Activated effector memory CD4-positive, alpha-beta T cell treated with Interleukin-2 at 50 U/mL for 16 hours (primary cell): ENCODE data around the gene TTC13.

ENCODE experiments used
- DNase-seq: peaks from one replicate; pipeline ENCODE4 v3.0.0-alpha.2; 2020

Gene TTC13

GRCh38 chr1:230943048-230943593, 35.5 kb downstream of the TTC13 start:
- DNase-seq = no peak

- no peak for DNase-seq
These were observed 37.8 kb downstream of the TTC13 start for GRCh38 chr1:230940848-230941247.

GRCh38 chr1:230939806-230940489, 38.7 kb downstream of the TTC13 start:
- DNase-seq = no peak

DNA sequence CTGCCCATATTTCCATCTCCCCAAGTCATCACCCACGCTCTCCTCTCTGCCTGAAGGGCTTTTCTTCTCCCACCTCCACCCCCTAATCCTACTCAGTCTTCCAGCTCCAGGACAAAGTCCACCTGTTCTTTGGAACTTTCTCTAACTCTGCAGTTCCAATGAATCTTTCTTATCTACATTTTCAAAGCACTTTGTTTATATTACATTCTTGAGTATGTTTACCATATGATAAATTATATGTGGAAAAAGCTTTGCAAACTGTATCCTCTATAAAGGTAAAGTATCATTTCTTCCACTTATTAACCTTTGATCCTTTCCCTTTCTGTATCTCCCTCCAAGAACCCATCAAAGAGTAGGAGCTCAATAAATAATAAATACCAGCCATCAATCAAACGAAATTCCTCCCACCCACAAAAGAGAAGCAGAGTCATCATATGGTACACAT, 39.7 kb downstream of the TTC13 start:
- no peak for DNase-seq

GRCh38 chr1:230937371-230937770, 41.3 kb downstream of the TTC13 start:
- no peak for DNase-seq

GRCh38 chr1:230936475-230936874, 42.2 kb downstream of the TTC13 start:
- DNase-seq = no peak

DNA sequence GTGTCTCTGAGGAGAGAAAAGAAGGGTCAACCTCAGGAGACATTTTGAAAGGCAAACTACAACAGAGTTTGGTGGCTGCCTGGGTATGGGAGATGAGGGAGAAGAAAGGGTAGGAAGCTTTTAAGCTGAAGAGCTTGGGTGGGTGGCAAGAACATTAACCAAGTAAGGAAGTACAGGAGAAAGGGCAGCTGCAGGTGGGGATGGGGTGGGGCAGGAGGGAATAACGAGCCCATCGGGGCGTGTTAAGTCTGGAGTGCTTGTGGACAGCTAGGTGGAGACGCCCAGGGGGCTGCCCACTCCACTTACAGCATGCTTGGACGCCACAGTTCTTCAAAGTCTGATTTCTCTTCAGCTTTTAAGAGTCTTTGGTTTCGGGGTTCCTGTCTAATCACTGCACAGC, 42.8 kb downstream of the TTC13 start:
- no peak for DNase-seq

GRCh38 chr1:230930986-230931385, 47.7 kb downstream of the TTC13 start:
- DNase-seq = no peak

DNA sequence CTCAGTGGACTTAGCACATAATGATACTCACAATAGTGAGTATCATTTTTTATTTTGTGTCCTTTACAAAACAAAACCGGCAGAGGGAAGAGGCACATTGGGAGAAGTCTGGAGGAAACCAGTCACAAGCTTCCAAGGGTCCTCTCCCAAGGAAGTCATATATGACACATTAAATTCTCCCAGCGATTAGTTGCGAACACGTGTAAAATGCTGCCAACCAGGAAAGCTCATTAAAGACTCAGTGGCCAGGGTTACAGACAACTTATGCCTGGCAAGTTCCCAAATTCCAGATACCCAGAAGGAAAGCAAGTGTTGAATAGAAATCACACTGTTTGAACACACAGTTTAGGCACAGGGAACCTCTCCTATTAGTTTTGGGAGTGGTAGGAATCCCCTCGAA, 52.5 kb downstream of the TTC13 start:
- DNase-seq = no peak

DNA sequence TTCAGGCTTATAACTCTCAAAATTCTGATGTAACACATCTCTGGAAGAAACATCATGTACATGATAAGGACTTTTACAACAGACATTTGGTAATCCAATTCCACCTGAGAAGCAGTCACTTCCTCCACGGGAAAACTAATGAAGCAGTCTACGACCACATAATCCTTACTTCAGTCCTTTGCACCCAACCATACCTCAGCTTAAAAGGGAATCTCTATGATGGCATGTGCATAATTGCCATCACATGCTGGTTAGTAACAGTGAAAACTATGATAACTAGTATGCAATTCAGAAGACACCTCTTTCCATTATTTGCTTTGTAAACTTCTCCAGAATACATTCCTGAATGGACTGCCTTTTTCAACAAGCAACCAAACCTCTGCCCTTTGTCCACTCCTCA, 53.1 kb downstream of the TTC13 start:
- DNase-seq = no peak

DNA sequence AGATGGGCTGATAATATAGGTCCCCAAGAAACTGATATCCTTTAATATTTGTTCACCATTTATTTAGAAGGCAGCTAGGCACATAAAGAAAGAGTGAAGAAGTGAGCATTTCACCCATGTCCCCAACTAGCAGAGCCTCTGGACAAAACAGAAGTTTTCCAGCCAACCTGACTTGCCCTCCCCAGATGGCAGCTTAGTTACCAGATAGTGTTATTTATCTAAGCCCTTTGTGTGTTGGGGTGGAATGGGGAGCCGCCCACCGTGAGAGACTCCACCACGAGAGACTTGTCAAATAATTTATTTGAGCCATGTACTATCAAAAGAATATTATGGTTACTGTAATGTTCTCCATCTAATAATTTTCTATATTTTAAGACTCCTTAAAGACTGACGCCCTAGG, 55.5 kb downstream of the TTC13 start:
- DNase-seq = no peak

DNA sequence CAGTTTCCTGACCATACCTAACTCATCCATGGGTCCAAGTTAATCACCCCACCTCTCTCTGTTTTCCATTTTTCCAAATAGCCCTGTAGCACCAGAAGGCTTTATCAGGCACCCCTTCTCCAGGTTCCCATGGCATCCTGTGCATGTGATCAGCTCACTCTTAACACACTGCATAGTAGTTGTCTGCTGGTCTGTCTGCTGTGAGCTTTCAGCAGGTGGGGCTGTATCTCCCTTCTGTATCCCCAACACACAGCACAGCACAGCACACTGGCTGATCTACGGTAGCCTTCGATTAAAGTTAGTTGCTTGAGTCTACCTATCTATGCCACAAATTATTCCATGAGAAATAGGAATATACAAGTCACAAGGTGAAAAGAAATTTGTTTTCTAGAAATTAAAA, 56.0 kb downstream of the TTC13 start:
- DNase-seq = no peak

DNA sequence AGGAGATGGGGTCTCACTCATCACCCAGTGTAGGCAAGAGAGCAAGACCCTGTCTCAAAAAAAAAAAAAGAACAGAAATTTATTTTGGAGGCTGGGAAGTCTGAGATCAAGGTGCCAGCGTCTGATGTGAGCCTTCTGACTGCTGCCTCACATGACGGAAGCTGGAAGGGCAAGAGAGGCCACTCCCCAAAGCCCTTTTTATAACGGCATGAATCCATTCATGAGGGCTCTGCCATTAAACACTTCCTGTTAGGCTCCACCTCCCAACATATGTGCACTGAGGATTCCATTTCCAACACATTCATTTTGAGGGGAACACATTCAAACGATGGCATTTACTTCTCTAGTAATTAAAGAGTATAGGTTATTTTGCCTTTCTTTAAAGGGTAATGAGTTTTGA, 59.5 kb downstream of the TTC13 start:
- no peak for DNase-seq

DNA sequence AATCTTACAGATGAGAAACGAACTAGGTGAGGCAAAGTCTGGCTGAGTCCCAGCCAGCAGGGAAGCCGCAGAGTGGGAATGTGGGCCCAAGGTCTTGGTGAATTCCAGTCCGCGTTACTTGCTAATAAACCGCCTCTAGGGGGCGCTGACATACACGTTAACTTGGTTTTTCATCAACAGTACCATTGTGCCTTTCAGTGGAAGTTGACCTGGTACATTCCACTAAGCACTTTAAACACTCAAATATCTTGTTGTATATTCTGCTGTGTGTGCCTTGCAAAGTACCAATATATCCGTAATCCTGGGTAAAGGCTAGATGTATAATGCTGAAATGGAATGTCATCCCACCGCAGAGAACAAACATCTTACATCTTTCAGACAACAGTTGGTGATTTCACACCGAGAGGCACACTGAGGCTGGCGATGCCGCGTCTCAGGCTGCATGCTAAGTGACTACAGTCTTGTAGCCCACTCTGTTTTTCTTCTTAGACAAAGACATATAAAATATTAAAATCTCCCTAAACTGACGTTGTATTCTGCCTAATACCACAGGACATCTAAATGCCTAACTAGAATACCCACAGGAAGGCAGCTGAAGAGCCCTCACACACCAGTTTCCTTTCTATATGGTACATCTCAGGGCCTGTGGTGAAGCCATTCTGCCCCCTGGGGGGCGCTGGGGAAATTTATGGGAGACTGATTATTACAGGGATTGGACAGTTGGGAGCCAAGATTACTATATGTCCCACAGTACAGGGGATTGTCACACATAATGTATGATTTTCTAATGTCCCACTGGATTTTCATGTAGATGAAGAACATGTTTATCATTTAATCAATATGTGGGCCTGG, 61.2 kb downstream of the TTC13 start:
- DNase-seq = peak; percentile 39

GRCh38 chr1:230916587-230917283, 61.9 kb downstream of the TTC13 start:
- no peak for DNase-seq

- DNase-seq = no peak
These were observed 63.6 kb downstream of the TTC13 start for GRCh38 chr1:230915078-230915477.

DNA sequence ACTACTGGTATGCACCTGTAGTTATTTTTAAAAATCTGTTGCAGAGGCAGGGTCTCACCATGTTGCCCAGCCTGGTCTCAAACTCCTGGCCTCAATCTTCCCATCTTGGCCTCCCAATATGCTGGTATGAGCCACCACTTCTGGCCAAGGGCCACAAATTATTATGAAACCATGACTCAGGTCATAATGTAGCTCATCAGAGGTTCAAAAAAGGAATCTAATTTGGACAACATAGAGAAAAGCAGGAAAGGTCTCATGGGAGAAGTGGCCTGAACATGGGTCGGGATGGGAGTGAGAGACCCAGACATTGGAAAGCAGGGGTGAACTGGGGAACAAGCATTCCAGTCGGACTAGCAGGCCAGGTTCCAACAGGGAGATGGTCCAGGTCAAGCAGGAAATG, 65.2 kb downstream of the TTC13 start:
- no peak for DNase-seq

DNA sequence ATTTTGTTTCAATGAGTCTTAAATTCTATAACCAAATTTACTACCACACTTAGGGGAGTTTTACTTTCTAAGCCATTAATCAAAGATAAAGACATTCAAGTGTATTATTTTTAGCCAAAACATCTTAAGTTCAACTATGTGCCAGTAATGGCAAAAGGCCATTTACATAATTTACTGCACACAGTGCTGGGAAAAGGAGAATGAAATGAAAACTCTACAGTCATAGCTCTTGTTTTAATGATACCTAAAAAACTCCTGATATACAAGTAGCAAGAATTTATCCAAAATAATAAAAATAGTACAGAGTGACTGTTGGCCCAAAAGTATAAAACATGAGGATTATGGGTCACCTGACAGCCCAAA, 67.9 kb downstream of the TTC13 start:
- no peak for DNase-seq

- no peak for DNase-seq
These were observed 68.5 kb downstream of the TTC13 start for GRCh38 chr1:230909974-230910754.

DNA sequence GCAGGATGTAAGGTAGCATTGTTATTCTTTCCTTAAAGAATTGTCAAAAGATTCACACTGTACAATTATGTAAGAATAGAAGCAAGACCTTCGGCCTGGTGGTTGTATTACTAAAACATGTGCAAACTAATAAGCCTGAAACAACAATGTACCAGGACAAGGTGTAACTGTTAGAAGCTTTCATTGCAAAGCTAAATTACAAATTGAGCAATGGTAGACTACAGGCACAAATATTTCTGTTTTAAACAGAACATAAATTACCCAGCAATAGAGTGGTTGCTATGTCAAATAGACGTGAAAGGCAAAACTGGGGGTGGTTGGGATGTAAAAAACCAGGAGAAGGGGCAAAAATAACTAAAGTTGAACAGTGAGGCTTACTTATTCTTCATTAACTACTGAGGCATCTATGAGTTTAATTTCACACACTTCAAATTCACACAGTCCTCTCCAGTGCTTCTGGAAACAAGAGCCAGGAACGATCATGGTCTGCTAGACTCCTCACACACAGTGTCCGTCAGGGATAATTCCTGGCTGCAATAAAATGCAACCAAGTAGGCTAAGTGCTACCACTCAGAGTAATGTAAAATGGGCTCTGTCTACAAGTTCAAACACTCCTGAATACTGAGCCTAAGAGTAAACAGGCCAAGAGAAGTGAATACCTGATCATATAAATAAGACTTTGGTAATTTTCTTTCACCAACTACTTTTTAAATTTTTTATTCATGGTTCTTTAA, 71.0 kb downstream of the TTC13 start:
- DNase-seq = no peak

GRCh38 chr1:230906226-230906625, 72.4 kb downstream of the TTC13 start:
- DNase-seq = no peak

GRCh38 chr1:230905733-230906132, 72.9 kb downstream of the TTC13 start:
- DNase-seq = no peak
